ENCODE results near the gene SPATA46.

DNA sequence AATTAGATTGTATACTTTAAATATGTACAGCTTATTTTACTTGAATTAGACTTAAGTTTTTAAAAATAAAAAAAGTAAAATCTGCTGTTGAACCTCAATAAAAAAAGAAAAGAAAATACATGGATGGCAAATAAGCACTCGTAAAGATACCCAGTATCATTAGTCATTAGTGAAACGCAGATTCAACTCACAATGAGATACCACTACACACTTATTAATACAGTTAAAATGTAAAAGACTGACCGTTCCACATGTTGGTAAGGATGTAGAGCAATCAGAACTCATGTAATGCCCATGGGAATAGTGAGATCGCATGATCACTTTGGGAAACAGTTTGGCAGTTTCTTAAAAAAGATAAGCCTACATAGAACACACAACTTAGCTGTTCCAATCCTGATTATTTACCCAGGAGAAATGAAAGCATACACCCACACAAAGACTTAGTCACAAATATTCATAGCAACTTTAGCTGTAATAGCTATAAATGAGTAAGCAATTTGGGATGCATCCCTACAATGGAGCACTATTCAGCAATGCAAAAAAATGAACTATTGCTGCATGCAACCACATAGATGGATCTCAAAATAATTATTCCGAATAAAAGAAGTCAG is 28.0 kb upstream of the SPATA46 start:
- no peak for TF ChIP-seq POLR2A (IDR thresholded peaks at IDR 0.05)
- TF ChIP-seq, protein P1, sequence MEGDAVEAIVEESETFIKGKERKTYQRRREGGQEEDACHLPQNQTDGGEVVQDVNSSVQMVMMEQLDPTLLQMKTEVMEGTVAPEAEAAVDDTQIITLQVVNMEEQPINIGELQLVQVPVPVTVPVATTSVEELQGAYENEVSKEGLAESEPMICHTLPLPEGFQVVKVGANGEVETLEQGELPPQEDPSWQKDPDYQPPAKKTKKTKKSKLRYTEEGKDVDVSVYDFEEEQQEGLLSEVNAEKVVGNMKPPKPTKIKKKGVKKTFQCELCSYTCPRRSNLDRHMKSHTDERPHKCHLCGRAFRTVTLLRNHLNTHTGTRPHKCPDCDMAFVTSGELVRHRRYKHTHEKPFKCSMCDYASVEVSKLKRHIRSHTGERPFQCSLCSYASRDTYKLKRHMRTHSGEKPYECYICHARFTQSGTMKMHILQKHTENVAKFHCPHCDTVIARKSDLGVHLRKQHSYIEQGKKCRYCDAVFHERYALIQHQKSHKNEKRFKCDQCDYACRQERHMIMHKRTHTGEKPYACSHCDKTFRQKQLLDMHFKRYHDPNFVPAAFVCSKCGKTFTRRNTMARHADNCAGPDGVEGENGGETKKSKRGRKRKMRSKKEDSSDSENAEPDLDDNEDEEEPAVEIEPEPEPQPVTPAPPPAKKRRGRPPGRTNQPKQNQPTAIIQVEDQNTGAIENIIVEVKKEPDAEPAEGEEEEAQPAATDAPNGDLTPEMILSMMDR (IDR thresholded peaks at IDR 0.05): no peak
